ENCODE data around the gene CRAMP1.

DNA sequence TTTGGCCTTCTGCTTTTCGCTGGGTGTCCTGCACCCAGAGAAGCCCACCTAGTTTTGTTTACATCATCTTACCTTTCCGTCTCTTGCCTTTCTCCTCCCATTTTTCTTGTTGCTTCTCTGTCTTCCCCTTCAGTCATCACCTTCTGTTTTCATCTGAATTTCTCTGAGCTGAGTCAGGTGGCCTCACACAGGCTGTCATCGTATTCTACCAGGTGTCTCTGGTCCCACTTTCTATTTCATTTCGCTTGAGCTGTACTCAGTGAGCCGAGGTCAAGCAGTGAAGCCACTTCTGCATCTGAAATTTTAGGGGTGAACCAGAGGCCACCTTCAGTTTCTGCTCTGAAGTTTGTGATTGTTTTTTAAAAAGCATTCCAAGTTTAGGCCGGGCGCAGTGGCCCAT lies 9.7 kb downstream of the CRAMP1 start:
- TF ChIP-seq POLR2A (IDR thresholded peaks at IDR 0.05; ENCODE audit: low read length) (no peak), GATA1 (IDR thresholded peaks at IDR 0.05; ENCODE audit: low read depth, low read length) (no peak)
